Measurements from ENCODE around the gene REV3L.

The REV3L gene

DNA sequence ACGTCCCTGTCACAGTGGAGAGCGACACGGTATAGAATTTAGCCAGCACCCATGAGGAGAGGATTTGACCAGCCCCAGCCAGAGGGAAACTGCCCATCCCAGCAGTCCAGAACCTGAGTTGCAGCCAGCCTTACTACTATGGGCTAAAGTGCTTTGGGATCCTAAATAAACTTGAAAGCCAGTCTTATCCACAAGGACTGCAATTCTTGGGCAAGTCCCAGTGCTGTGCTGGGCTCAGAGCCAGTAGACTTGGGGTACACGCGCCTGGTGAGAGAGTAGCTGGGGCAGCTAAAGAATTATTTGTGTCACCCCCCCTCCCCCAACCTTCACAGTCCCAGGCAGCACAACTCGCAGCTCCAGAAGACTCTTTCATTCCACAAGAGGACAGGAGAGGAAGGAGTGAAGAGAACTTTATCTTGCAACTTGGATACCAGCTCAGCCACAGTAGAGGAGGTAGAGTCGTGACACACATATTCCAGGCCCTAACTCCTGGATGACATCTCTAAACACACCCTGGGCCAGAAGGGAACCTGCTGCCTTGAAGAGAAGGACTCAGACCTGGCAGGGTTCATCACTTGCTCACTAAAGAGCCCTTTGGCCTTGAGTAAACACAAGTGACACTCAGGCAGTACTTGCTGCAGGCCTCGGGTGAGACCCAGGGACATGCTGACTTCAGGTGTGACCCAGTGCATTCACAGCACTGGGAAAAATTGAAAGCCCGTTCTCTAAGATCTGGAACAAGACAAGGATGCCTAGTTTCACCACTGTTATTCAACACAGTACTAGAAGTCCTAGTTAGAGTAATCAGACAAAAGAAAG, 100.3 kb downstream of the REV3L start:
- peak in 8 of 10 donors; percentile 14 to 82 (median 32) for DNase-seq
- intact Hi-C loops (cut with DNase I): no loop called here

- DNase-seq: no peak
- intact Hi-C loops (cut with DNase I): no loop called here
Measured at GRCh38 chr6:111381728-111382127, 101.3 kb downstream of the REV3L start.

- no peak for DNase-seq
- intact Hi-C loops (cut with DNase I): no loop called here
Measured at GRCh38 chr6:111381123-111381522, 101.9 kb downstream of the REV3L start.

GRCh38 chr6:111379831-111380230, 103.2 kb downstream of the REV3L start:
- intact Hi-C loops (cut with DNase I): no loop called here

GRCh38 chr6:111379302-111379701, 103.7 kb downstream of the REV3L start:
- intact Hi-C loops (cut with DNase I): no loop called here
- no peak for DNase-seq

More at GRCh38 chr6:111379831-111380230, 103.2 kb downstream of the REV3L start:
- no peak for DNase-seq

DNA sequence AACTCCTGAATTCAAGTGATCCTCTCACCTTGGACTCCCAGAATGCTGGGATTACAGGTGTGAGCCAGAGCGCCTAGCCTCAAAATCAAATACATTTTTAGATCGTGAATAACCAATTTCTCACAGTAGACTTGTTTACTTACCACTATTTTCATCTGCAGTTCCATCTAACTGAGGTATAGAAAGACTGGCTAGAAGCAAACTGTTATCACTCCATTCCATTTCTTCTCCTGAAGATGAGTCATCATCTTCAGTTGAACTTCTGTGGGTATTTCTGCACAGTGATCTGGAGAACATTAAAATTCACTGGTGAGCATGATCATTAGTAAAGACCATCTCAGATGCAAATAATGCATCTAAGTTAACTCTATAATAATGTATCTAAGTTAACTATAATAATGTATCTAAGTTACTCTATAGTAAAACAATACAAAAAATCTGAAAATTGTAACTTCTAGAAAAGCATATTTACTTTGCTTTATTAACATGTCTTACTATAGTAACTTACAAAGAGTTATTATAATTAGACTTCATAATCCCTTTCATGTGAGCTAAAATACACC, 105.4 kb downstream of the REV3L start:
- no peak for DNase-seq
- intact Hi-C loops (cut with DNase I): no loop called here

DNA sequence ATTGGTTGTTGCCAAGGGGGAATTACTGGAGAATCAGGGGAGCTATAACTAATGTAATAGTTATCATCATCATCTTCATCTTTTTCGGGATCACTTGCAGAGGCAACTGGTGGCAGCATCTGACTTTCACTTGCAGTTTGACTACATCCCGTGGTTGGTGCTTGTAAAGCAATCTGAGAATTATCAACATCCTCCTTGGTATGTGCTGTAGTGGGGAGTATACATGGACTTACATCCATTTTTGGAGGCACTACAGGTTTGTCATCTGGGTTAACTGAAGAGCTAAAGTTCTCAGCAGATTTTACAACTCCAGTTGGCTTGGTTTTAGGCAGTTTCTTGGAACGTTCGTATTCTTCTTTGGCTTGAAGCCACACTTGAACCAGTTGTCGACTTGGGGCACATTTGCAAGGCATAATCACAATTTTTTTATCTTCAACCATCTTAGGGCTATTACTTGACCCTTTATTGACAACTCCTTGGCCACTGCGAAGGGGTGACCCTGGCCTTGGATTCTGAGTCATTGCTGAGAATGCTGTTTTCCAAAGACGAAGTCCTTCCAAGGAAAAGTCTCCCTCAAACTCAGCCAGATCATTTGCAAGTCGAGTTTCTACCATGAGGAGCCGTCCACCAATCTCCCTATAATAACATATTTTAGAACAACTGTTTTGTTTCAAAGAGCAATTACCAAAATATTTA, 115.5 kb downstream of the REV3L start:
- DNase-seq: no peak
- intact Hi-C loops (cut with DNase I): loop anchor here (10.0 kb wide), 1 partner anchor 103 kb away; no protein-coding TSS in a partner anchor

GRCh38 chr6:111361648-111362047, 121.4 kb downstream of the REV3L start:
- intact Hi-C loops (cut with DNase I): loop anchor here (1.0 to 10.0 kb wide), 3 partner anchors 97 to 281 kb away; no protein-coding TSS in a partner anchor

GRCh38 chr6:111358454-111358853, 124.6 kb downstream of the REV3L start:
- DNase-seq: no peak
- intact Hi-C loops (cut with DNase I): no loop called here

More at GRCh38 chr6:111361648-111362047, 121.4 kb downstream of the REV3L start:
- peak in 6 of 10 donors; percentile 34 to 87 (median 46) for DNase-seq

DNA sequence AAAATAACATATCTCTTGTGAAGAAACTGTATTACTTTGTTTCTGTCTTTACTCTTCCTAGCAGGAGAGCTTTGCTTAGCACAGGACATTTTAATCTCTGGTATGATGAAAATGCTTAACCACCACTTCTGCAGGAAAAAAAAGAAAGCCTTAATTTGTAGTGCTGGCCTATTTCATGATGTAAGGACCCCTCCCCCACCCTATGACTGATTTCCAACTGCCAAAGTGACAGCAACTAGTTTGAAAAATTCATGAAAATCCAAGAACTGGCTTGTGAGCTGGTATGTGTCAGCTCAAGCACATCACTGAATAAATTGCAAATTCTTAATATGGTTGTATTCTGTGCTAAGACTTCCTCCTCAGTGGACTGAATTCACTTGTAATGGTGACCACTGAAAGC, 125.3 kb downstream of the REV3L start:
- no peak for DNase-seq
- intact Hi-C loops (cut with DNase I): no loop called here

- intact Hi-C loops (cut with DNase I): no loop called here
- DNase-seq: no peak
Measured at GRCh38 chr6:111356551-111356950, 126.5 kb downstream of the REV3L start.

DNA sequence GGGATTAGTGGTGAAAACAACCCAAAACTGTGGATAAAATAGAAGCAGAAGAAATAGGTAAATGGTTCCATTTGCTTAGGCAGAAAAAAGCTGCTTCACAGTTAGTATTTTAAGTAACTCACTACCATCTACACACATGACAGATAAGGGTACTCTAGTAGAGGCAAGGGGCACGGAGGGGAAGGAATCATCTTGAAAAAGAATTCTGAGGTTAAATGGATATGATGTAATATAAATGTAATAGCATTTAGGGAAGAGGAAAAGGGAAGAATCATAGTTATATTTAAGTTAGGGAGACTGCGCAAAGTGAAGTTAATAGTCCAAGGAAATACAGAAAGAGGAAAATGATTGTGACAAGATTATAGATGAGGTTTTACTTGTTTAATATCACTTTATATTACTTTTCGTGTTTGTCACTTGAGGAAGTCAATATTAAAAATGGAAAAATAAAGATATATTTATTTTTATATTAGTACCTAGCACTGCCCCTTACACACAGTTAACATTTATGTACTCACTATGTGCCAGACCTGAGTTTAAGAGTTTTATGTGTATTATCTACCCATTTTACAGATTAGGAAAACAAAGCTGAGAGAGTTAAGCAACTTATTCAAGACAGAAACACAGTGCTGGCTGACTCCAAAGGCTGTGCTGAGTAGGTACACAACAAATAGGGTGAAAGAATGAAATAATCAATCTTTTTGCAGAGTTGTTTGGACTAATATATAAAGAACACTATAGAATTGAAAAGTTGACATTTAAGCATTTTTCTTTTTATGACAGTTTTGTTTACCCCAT, 128.1 kb downstream of the REV3L start:
- no peak for DNase-seq
- intact Hi-C loops (cut with DNase I): no loop called here

DNA sequence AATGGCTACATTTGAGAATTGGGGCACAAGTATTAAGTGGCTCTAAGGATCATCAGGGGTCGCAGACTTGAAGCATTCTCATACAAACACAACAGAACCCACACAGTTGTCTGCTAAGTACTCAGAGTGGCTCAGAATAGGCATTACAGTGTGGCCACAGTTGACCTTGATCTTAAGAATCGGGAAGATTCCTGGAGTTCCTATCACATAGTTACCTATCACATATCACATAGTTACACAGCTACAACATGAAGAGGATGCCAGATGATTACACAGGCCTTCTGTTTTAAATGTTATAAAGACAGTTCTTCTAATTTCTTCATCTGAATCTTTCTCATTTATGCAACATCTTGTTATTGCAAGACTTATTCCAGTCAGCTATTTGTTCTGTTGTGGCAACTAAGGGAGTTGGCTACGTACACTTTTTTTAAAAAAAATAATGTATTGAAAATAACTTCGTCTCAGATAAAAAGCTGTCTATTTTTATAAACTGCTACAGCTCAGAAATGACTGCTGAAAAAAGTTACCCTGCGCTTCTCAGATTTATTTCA, 129.0 kb downstream of the REV3L start:
- intact Hi-C loops (cut with DNase I): no loop called here
- no peak for DNase-seq

- intact Hi-C loops (cut with DNase I): no loop called here
- DNase-seq: no peak
Measured at GRCh38 chr6:111347589-111347988, 135.4 kb downstream of the REV3L start.

DNA sequence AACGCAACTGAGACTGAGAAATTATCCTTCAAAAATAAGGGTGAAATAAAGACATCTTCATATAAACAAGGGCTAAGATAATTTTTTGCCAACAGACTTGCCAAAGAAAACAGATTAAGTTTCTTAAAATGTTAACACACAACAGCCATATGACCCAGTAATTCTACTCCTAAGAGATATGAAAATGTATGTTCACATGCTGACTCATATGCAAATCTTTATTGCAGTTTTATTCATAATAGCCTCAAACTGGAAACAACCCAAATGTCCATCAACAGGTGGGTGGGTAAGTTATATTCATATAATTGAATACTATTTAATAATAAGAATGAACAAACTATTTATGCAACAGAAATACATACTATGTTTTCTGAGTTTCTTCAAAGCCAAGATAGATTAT, 140.1 kb downstream of the REV3L start:
- intact Hi-C loops (cut with DNase I): no loop called here

DNA sequence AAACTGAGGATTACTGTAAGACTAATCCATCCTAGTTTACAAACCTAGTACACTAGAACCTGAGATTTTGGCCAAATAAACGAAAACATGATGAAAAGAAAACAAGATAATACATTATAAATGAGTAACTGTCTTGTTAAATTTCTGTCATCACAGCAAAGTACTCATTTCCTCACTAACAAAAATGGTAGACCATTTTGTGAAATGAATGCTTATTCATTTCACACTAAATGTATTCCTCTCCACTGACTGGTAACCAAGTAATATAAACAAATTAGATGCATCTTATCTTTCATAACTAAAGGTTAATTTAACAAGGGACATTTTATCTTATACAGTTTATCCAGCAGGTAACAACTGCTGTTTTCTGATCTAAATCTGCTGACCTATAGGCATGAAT, 143.7 kb downstream of the REV3L start:
- intact Hi-C loops (cut with DNase I): no loop called here
- DNase-seq: no peak

More for the DNA sequence above, 140.1 kb downstream of the REV3L start:
- no peak for DNase-seq

- intact Hi-C loops (cut with DNase I): no loop called here
Measured at GRCh38 chr6:111338843-111339242, 144.2 kb downstream of the REV3L start.

DNA sequence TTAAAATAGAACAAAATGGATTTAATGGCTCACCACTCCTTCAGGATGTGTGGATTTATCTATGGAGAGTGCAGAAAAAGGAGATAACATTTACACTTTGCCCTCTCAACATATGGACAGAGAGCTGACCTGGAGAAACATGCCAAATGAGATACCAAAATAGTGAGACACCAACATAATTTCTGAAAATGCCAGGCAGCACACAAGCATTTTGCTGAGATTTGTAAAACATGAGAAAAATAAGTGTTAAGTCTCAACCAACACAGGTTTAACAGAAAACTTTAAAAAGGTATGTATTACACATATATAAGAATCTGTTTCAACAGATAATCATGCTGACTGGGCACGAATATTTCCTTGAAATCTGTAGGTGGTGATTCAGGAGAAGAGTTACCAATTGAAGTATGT, 145.2 kb downstream of the REV3L start:
- intact Hi-C loops (cut with DNase I): no loop called here
- no peak for DNase-seq

More at GRCh38 chr6:111338843-111339242, 144.2 kb downstream of the REV3L start:
- DNase-seq: no peak

DNA sequence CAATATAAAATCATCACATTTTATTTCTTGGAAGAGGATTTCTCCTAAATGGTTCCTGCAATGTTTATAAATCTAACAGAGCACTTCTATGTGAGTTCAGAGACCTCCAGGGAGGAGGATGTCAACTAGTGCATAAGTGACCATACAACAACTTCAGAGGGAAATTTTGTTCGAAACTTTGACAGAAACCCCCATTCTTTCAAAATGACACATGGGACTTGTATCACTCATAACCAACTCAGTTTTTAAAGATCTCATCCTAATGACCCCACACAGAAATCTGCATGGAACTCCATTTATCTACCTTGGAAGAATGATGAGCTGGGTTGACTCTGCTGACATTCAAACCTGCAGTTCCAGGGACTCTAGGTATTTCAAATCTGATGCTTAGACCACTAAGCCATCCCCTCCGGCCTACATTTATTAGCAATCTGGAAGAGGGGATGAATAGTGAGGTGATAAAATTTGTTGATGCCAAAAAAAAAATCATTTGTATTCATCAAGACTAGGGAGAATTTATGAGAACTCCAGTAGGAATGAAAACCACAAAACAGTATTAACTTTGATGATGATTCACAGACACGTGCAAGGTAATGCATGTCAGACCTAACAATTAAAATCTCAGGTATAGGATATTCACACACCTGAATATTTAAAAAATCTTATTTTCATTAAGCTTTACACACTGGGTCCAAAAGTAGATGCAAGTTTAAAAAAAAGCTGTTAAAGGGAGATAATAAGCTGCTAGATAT, 153.0 kb downstream of the REV3L start:
- intact Hi-C loops (cut with DNase I): no loop called here

More for the DNA sequence above, 153.0 kb downstream of the REV3L start:
- no peak for DNase-seq

Data from posterior cingulate gyrus (tissue), 11 donors.